Measurements from ENCODE around the gene PPP2CA. TPM values are rescaled to one million over a fixed set of nuclear protein-coding genes. Genes with fewer than 3 reads are reported as not detected.

The PPP2CA gene
- total and polyA plus RNA-seq, 2 of the 8 experiments (the other 6 are each of a cell fraction or from before 2014, with no cell fraction given) = 75.0 to 205 TPM

DNA sequence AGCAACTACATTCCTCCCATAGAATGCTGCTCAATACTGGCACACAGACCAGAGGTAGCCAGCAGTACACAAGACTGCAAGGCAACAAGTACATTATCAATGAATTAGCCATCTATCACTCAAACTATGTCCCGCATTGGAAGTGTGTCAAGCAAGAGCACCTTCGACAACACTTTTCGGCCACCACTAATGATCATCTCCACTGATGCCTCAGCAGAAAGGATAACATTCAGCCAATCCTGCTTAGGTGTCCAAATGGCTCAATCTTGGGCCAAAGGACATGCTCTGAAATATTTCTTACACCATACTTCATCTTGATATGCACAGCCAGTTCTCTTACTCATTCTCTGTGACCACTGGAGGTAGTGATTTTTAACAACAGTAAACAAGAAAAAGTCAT lies 74.2 kb downstream of the PPP2CA start:
- H4K20me1 ChIP-seq (replicated peaks in 1 of 2; ENCODE audit: control insufficient read depth in 1 of 2, insufficient read depth in 2 of 2, low read length in 2 of 2) = peaks cover 7 to 16% of the 10 kb centered on the region in 2 experiments
- H3K36me3 ChIP-seq (ENCODE audit: control insufficient read depth in 2 of 4, insufficient read depth in 4 of 4, low read length in 3 of 4) = peaks cover 4 to 64% (median 36%) of the 10 kb centered on the region in 4 experiments
- H2BK12ac ChIP-seq (ENCODE audit: low read depth, low read length) = no peak overlapping the region

More for the DNA sequence above, 74.2 kb downstream of the PPP2CA start:
- Histone ChIP-seq H3K23me2 (ENCODE audit: low read depth, low read length) (no peaks in the 10 kb centered on the region), H3K56ac (replicated peaks; ENCODE audit: insufficient read length, low read depth, low read length) (no peak overlapping the region), H4K5ac (ENCODE audit: insufficient read length, low read depth, low read length) (no peak overlapping the region), H3K27ac (ENCODE audit: low read depth, low read length) (no peak overlapping the region), H3K14ac (ENCODE audit: insufficient read length) (no peak overlapping the region), H2BK120ac (replicated peaks; ENCODE audit: low read depth, low read length) (no peak overlapping the region), H3K79me2 (ENCODE audit: control insufficient read depth in 1 of 2, insufficient read depth in 2 of 2, low read length in 2 of 2) (no peaks in the 10 kb centered on the region), H4K8ac (ENCODE audit: extremely low read depth, insufficient read depth, low read length) (no peak overlapping the region), H3K4me2 (ENCODE audit: insufficient read depth in 1 of 2, low read depth in 2 of 2, low read length in 2 of 2) (no peak overlapping the region), H4K91ac (replicated peaks; ENCODE audit: insufficient read length, low read length) (no peak overlapping the region), H3K18ac (ENCODE audit: extremely low read depth, low read length) (no peak overlapping the region), H3K79me1 (ENCODE audit: low read depth, low read length) (no peaks in the 10 kb centered on the region), H2AFZ (ENCODE audit: low read length) (no peak overlapping the region), H2AK5ac (ENCODE audit: low read depth, low read length) (no peak overlapping the region), H3K23ac (ENCODE audit: insufficient read length) (no peak overlapping the region), H3K4ac (replicated peaks; ENCODE audit: insufficient read length, low read depth, low read length) (no peak overlapping the region), H3K4me3 (ENCODE audit: extremely low read depth in 1 of 4, insufficient read depth in 2 of 4, low read depth in 3 of 4, low read length in 4 of 4) (no peak overlapping the region), H3K9me3 (ENCODE audit: insufficient read depth in 2 of 2, low read depth in 1 of 2, low read length in 1 of 2) (no peaks in the 10 kb centered on the region), H3K4me1 (replicated peaks in 1 of 4; ENCODE audit: control insufficient read depth in 3 of 4, insufficient read depth in 4 of 4, low read length in 3 of 4) (no peaks in the 10 kb centered on the region), H2BK15ac (ENCODE audit: low read length) (no peak overlapping the region), H3K27me3 (replicated peaks in 1 of 4; ENCODE audit: control insufficient read depth in 3 of 4, extremely low read depth in 1 of 4, insufficient read depth in 3 of 4, low read length in 3 of 4) (no peaks in the 10 kb centered on the region), H2BK5ac (ENCODE audit: low read depth, low read length) (no peak overlapping the region), H3K9ac (replicated peaks in 1 of 4; ENCODE audit: extremely low read depth in 1 of 4, low read depth in 3 of 4, low read length in 3 of 4) (no peak overlapping the region), H2BK20ac (ENCODE audit: low read length) (no peak overlapping the region)
- WGBS, 2 experiments (ENCODE audit: extremely low coverage in 1 of 2, insufficient coverage in 1 of 2, insufficient read length in 1 of 2, insufficient replicate concordance in 2 of 2, low coverage in 1 of 2, low lambda C conversion rate in 2 of 2, missing lambda C conversion rate in 1 of 2) = 92% methylated on average over 3 of the region's 3 CpGs; no CpG with 5 or more reads in 1 of the 2 experiments
- CTCF ChIA-PET (ENCODE audit: partially characterized antibody) = interaction anchor here (2.8 to 24.3 kb wide), 3 partner anchors 10 to 105 kb away, joined by 9 to 629 read pairs (median 61); no protein-coding TSS in a partner anchor
- no peak for DNase-seq (ENCODE audit: low read depth in 1 of 2, low spot score in 2 of 2)
- FAIRE-seq = no peak
- TF ChIP-seq EGR1 (IDR thresholded peaks at IDR 0.05; ENCODE audit: borderline replicate concordance, low read depth, low read length) = no peak
- TF ChIP-seq, protein P1, sequence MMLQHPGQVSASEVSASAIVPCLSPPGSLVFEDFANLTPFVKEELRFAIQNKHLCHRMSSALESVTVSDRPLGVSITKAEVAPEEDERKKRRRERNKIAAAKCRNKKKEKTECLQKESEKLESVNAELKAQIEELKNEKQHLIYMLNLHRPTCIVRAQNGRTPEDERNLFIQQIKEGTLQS (IDR thresholded peaks at IDR 0.05; ENCODE audit: insufficient read depth, low read depth, low read length) = no peak
- no peak for TF ChIP-seq KDM1A (IDR thresholded peaks at IDR 0.05; ENCODE audit: borderline replicate concordance, low read length)
- no peak for TF ChIP-seq EP300 (IDR thresholded peaks at IDR 0.05; ENCODE audit: borderline replicate concordance in 1 of 2, low read depth in 2 of 2, low read length in 2 of 2)
- TF ChIP-seq, protein P2, sequence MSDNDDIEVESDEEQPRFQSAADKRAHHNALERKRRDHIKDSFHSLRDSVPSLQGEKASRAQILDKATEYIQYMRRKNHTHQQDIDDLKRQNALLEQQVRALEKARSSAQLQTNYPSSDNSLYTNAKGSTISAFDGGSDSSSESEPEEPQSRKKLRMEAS (IDR thresholded peaks at IDR 0.05) = no peak
- no peak for TF ChIP-seq EZH2 (IDR thresholded peaks at IDR 0.05; ENCODE audit: low read depth, low read length, severe bottlenecking)
- POLR2A ChIA-PET (ENCODE audit: partially characterized antibody) = interaction anchor here (1.2 to 1.4 kb wide), 2 partner anchors 10 to 24 kb away, joined by 3 to 5 read pairs; no protein-coding TSS in a partner anchor
